NCI-H2171 (cell line): ENCODE data around the gene CYB561A3.

Source experiments
- DNase-seq: peaks from one replicate; lab custom pipeline; 2025; lab: John Stamatoyannopoulos, UW

Gene CYB561A3

GRCh38 chr11:61325649-61326414 is 35.9 kb downstream of the CYB561A3 start:
- no peak for DNase-seq

GRCh38 chr11:61315260-61315659 is 46.4 kb downstream of the CYB561A3 start:
- no peak for DNase-seq

- no peak for DNase-seq
Observed at GRCh38 chr11:61310749-61311148, 50.9 kb downstream of the CYB561A3 start.

GRCh38 chr11:61309739-61310138 is 51.9 kb downstream of the CYB561A3 start:
- DNase-seq, result no peak

GRCh38 chr11:61309141-61309540 is 52.5 kb downstream of the CYB561A3 start:
- no peak for DNase-seq

- DNase-seq, result no peak
Observed at GRCh38 chr11:61307354-61307753, 54.3 kb downstream of the CYB561A3 start.

- no peak for DNase-seq
Observed at GRCh38 chr11:61306221-61306620, 55.5 kb downstream of the CYB561A3 start.

GRCh38 chr11:61305417-61305816 is 56.3 kb downstream of the CYB561A3 start:
- DNase-seq, result no peak

- no peak for DNase-seq
Observed at GRCh38 chr11:61303725-61304124, 58.0 kb downstream of the CYB561A3 start.

GRCh38 chr11:61302550-61302949 is 59.1 kb downstream of the CYB561A3 start:
- no peak for DNase-seq
